HepG2 (cell line): ENCODE measurements around the gene GATA5. TPM values are rescaled to one million over a fixed set of nuclear protein-coding genes. Genes with fewer than 3 reads are reported as not detected.

ENCODE experiments used
- ATAC-seq: fragments of 200-7000 bp; cut with Tn5 transposase; 3 replicates; pipeline ENCODE4 v1.9.1; 2020; ENCODE audit warnings: mild to moderate bottlenecking, moderate library complexity
- BruUV-seq: library from RNA; stranded (reverse); fragments of 400-500 nt; replicated peaks from 2 replicates; lab custom pipeline; 2021; lab: Mats Ljungman, UMichigan
- CTCF ChIA-PET: fragments of 300-600 bp; formaldehyde crosslinking; extraction: SDS; loops from one replicate; lab custom pipeline; 2021; ENCODE audit warnings: low total read pairs, inconsistent platforms, low intra/inter-chr PET ratio; lab: Yijun Ruan, JAX
- POLR2A ChIA-PET: fragments of 350-600 bp; sonication (Branson Sonifier 250); formaldehyde crosslinking; loops from one replicate; lab custom pipeline; 2020; ENCODE audit warnings: antibody characterized with exemption, inconsistent platforms; lab: Yijun Ruan, JAX
- DNase-seq: peaks from one replicate; pipeline ENCODE4 v3.0.0-alpha.2; 2015; ENCODE audit warnings: low spot score
- FAIRE-seq: peaks from 3 replicates; lab custom pipeline; 2011; peaks lifted over from hg19 to GRCh38; lab: Jason Lieb, UNC
- H2AFZ ChIP-seq: one replicate; pipeline ENCODE4 v1.6.1; 2011; ENCODE audit warnings: low read length, inconsistent platforms
- H3K27ac ChIP-seq: fragments of 300-600 bp; 3 replicates; pipeline ENCODE4 v1.8.0; 2011; ENCODE audit warnings: mixed run types, mild to moderate bottlenecking, mixed read lengths, low read length, inconsistent platforms; ENCODE audit not compliant: insufficient read depth; ENCODE audit errors: extremely low read length
- H3K27me3 ChIP-seq, 2 experiments: fragments of 200-600 bp in 1 of 2; 2 replicates in 1 of 2; 3 replicates in 1 of 2; pipeline versions ENCODE4 v1.6.0 to v1.8.0; 2011; ENCODE audit warnings: low read length in 2 of 2, mild to moderate bottlenecking in 2 of 2, moderate library complexity in 2 of 2, inconsistent platforms in 1 of 2; ENCODE audit not compliant: insufficient read depth in 2 of 2, control insufficient read depth in 1 of 2
- H3K36me3 ChIP-seq, 2 experiments: fragments of 200-600 bp in 1 of 2; replicated peaks in 1 of 2; 2 replicates in 1 of 2; 3 replicates in 1 of 2; pipeline versions ENCODE4 v1.5.1 to v1.8.0; 2011; ENCODE audit warnings: low read length in 2 of 2, inconsistent platforms in 1 of 2; ENCODE audit not compliant: insufficient read depth in 2 of 2, control insufficient read depth in 1 of 2
- H3K4me1 ChIP-seq: 2 replicates; pipeline ENCODE4 v1.5.1; 2012; ENCODE audit warnings: low read length, inconsistent platforms; ENCODE audit not compliant: insufficient read depth
- H3K4me2 ChIP-seq: 2 replicates; pipeline ENCODE4 v1.6.0; 2011; ENCODE audit warnings: low read depth, low read length, inconsistent platforms
- H3K4me3 ChIP-seq, 3 experiments: fragments of 200-600 bp in 1 of 3; sonication (generic), shearing (Covaris generic) in 1 of 3; replicated peaks in 1 of 3; 2 replicates each; pipeline ENCODE4 v1.5.1; 2011 to 2016; ENCODE audit warnings: low read length in 3 of 3, inconsistent platforms in 2 of 3, low read depth in 2 of 3, mild to moderate bottlenecking in 2 of 3, control low read depth in 1 of 3, mixed read lengths in 1 of 3; ENCODE audit not compliant: insufficient read depth in 1 of 3
- H3K79me2 ChIP-seq: one replicate; pipeline ENCODE4 v1.6.1; 2011; ENCODE audit warnings: low read length, inconsistent platforms; ENCODE audit not compliant: insufficient read depth
- H3K9ac ChIP-seq: 2 replicates; pipeline ENCODE4 v1.6.0; 2011; ENCODE audit warnings: mild to moderate bottlenecking, low read depth, low read length, inconsistent platforms; ENCODE audit not compliant: insufficient read depth
- H3K9me3 ChIP-seq: 2 replicates; pipeline ENCODE4 v1.5.1; 2012; ENCODE audit warnings: mild to moderate bottlenecking, low read length
- H4K20me1 ChIP-seq: 2 replicates; pipeline ENCODE4 v1.6.0; 2011; ENCODE audit warnings: inconsistent platforms, mild to moderate bottlenecking, low read length, moderate library complexity; ENCODE audit not compliant: insufficient read depth
- HNRNPLL ChIP-seq: fragments of 200-400 bp; formaldehyde crosslinking; IDR thresholded peaks from 2 replicates; pipeline ENCODE4 v1.6.1; 2017; ENCODE audit warnings: mild to moderate bottlenecking, low read depth, low read length; ENCODE audit not compliant: poor library complexity, severe bottlenecking
- IKZF4 ChIP-seq: sonication (generic); formaldehyde crosslinking; IDR thresholded peaks from 2 replicates; pipeline ENCODE4 v1.5.1; 2020; ENCODE audit warnings: borderline replicate concordance, mild to moderate bottlenecking, low read depth, missing genetic modification reagents; ENCODE audit errors: not compliant biosample characterization
- SP1 ChIP-seq, 2 experiments: fragments of 450-650 bp in 1 of 2; sonication (generic) in 1 of 2; formaldehyde crosslinking in 1 of 2; IDR thresholded peaks; 2 replicates each; pipeline versions ENCODE4 v1.4.0 to v1.6.1; 2016 to 2020; ENCODE audit warnings: missing genetic modification reagents in 1 of 2
- UBTF ChIP-seq: sonication (generic); formaldehyde crosslinking; IDR thresholded peaks from 2 replicates; pipeline ENCODE4 v1.4.0; 2020; ENCODE audit warnings: mild to moderate bottlenecking, missing genetic modification reagents
- ZBTB7B ChIP-seq: sonication (generic); formaldehyde crosslinking; IDR thresholded peaks from 2 replicates; pipeline ENCODE4 v1.4.0; 2020; ENCODE audit warnings: missing genetic modification reagents
- ZNF143 ChIP-seq: sonication (generic); formaldehyde crosslinking; IDR thresholded peaks from 2 replicates; pipeline ENCODE4 v1.4.0; 2020; ENCODE audit warnings: missing genetic modification reagents
- ZNF207 ChIP-seq: fragments of 450-650 bp; IDR thresholded peaks from 2 replicates; pipeline ENCODE4 v1.6.1; 2016; ENCODE audit warnings: antibody characterized with exemption, borderline replicate concordance
- ZNF704 ChIP-seq: sonication (generic); formaldehyde crosslinking; IDR thresholded peaks from 2 replicates; pipeline ENCODE4 v1.8.1; 2023; ENCODE audit warnings: mild to moderate bottlenecking, inconsistent platforms, moderate library complexity, missing genetic modification reagents, borderline replicate concordance
- ZNF776 ChIP-seq: sonication (generic); formaldehyde crosslinking; IDR thresholded peaks from 2 replicates; pipeline ENCODE4 v1.4.0; 2020; ENCODE audit warnings: mild to moderate bottlenecking, missing genetic modification reagents
- WGBS: methylation state at CpG from one replicate; pipeline ENCODE4 v1.1.6; 2017; ENCODE audit warnings: low lambda C conversion rate; 5-methylcytosine and 5-hydroxymethylcytosine counted together
- in situ Hi-C: cut with HindIII; loops from 2 replicates; pipeline ENCODE4 v1.10.0; 2017; ENCODE audit warnings: low pct_unique_long_range_greater_than_20kb; ENCODE audit not compliant: extremely low pct_ligation_motif_present
- intact Hi-C: fragments of 100-400 bp; cut with micrococcal nuclease; formaldehyde crosslinking; loops from one replicate; pipeline ENCODE4 v1.10.0; 2022; ENCODE audit not compliant: unreplicated experiment
- polyA plus RNA-seq, 8 experiments: library from polyadenylated mRNA; depleted of rRNA in 3 of 8; stranded (reverse) in 7 of 8; unstranded in 1 of 8; fragments of >200 nt; fragmentation: Illumina TruSeq in 4 of 8; extraction: Trizol in 4 of 8; gene quantifications; 2 replicates each; pipeline versions ENCODE4 v1.2.1 to v1.2.3, GENCODE V29; 2011 to 2016; ENCODE audit warnings: low read depth in 4 of 8, missing spikeins in 1 of 8, mixed read lengths in 1 of 8; ENCODE audit not compliant: insufficient read depth in 1 of 8
- total RNA-seq, 5 experiments: library from RNA; depleted of rRNA; stranded (reverse); fragments of >200 nt; fragmentation: Illumina TruSeq; extraction: Trizol; gene quantifications; 2 replicates each; pipeline ENCODE4 v1.2.3, GENCODE V29; 2016; ENCODE audit warnings: low read depth in 1 of 5
- TF ChIP-seq, protein P1 (sequence below): IDR thresholded peaks from 2 replicates; pipeline ENCODE4 v1.6.1; 2018; ENCODE audit warnings: missing genetic modification reagents, mild to moderate bottlenecking, missing compliant biosample characterization
- TF ChIP-seq, protein P2 (sequence below): sonication (generic); formaldehyde crosslinking; IDR thresholded peaks from 2 replicates; pipeline ENCODE4 v1.4.0; 2020; ENCODE audit warnings: missing genetic modification reagents

GATA5 gene
- total and polyA plus RNA-seq, 2 of the 13 experiments (the other 11 are each of a cell fraction or from before 2014, with no cell fraction given), result 0.12 to 0.20 TPM

- TF ChIP-seq ZNF704 (CRISPR knock-in tag) (no peak), HNRNPLL (peak; percentile 22), ZNF143 (CRISPR knock-in tag) (0 out of 2 replicates have a peak, but pooled peaks have one; percentile 14), SP1 (IDR thresholded peaks at IDR 0.05) (no peak), SP1 (CRISPR knock-in tag; IDR thresholded peaks at IDR 0.05) (no peak)
- TF ChIP-seq, protein P1, sequence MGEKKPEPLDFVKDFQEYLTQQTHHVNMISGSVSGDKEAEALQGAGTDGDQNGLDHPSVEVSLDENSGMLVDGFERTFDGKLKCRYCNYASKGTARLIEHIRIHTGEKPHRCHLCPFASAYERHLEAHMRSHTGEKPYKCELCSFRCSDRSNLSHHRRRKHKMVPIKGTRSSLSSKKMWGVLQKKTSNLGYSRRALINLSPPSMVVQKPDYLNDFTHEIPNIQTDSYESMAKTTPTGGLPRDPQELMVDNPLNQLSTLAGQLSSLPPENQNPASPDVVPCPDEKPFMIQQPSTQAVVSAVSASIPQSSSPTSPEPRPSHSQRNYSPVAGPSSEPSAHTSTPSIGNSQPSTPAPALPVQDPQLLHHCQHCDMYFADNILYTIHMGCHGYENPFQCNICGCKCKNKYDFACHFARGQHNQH (CRISPR knock-in tag), result no peak
- TF ChIP-seq, protein P2, sequence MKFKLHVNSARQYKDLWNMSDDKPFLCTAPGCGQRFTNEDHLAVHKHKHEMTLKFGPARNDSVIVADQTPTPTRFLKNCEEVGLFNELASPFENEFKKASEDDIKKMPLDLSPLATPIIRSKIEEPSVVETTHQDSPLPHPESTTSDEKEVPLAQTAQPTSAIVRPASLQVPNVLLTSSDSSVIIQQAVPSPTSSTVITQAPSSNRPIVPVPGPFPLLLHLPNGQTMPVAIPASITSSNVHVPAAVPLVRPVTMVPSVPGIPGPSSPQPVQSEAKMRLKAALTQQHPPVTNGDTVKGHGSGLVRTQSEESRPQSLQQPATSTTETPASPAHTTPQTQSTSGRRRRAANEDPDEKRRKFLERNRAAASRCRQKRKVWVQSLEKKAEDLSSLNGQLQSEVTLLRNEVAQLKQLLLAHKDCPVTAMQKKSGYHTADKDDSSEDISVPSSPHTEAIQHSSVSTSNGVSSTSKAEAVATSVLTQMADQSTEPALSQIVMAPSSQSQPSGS, result no peak
Observed at GRCh38 chr20:62485701-62486089, 9.9 kb upstream of the GATA5 start (continued).

GRCh38 chr20:62485062-62485700 is 9.4 kb upstream of the GATA5 start:
- H3K9ac ChIP-seq, result no peak overlapping the region
- BruUV-seq, result no TSS peak
- no peaks in the 10 kb centered on the region for H3K9me3 ChIP-seq
- in situ Hi-C loops (no loop called here), intact Hi-C loops (loop anchor here (5.0 kb wide), 1 partner anchor 73 kb away; no protein-coding TSS in a partner anchor)
- CTCF ChIA-PET, result no interaction called here
- POLR2A ChIA-PET, result no interaction called here
- ATAC-seq (peak; percentile 45), DNase-seq (no peak), FAIRE-seq (peak; percentile 56)
- H4K20me1 ChIP-seq, result no peaks in the 10 kb centered on the region
- peak overlapping the region; percentile 40 for H3K4me2 ChIP-seq
- peak overlapping the region in 1 of 3 experiments; percentile 28; a peak in 1 of 6 replicates for H3K4me3 ChIP-seq
- peaks cover 58% of the 10 kb centered on the region for H3K4me1 ChIP-seq
- WGBS, result 3% methylated on average over 18 of the region's 21 CpGs
- no peak overlapping the region for H2AFZ ChIP-seq
- H3K27ac ChIP-seq, result no peak overlapping the region
- no peaks in the 10 kb centered on the region for H3K79me2 ChIP-seq
- peaks cover 44 to 97% of the 10 kb centered on the region in 2 experiments for H3K27me3 ChIP-seq
- no peaks in the 10 kb centered on the region for H3K36me3 ChIP-seq
- TF ChIP-seq ZNF207 (no peak), UBTF (CRISPR knock-in tag) (peak; percentile 39), IKZF4 (CRISPR knock-in tag) (no peak), ZNF776 (CRISPR knock-in tag) (0 out of 2 replicates have a peak, but pooled peaks have one; percentile 56), ZBTB7B (CRISPR knock-in tag) (0 out of 2 replicates have a peak, but pooled peaks have one; percentile 14)
